Left lung (tissue), 10 donors: Measurements from ENCODE around the gene KLF3. TPM values are rescaled to one million over a fixed set of nuclear protein-coding genes. Genes with fewer than 3 reads are reported as not detected.

Source experiments
- ATAC-seq: fragments of 200-7000 bp; cut with Tn5 transposase; one replicate; pipeline ENCODE4 v1.9.1; 2020; ENCODE audit warnings: moderate library complexity
- DNase-seq, 4 donors: peaks; one replicate each; pipeline ENCODE4 v3.0.0-alpha.2; 2013 to 2020
- H3K27ac ChIP-seq, 2 donors: fragments of 200-600 bp; sonication (generic) in 1 of 2; one replicate each; pipeline versions ENCODE4 v1.5.0 to v1.8.0; 2020 to 2021
- H3K27me3 ChIP-seq, 2 donors: fragments of 200-600 bp; sonication (generic) in 1 of 2; one replicate each; pipeline versions ENCODE4 v1.5.0 to v1.8.0; 2020 to 2021
- H3K36me3 ChIP-seq, 2 donors: fragments of 200-600 bp; sonication (generic) in 1 of 2; one replicate each; pipeline versions ENCODE4 v1.5.0 to v1.8.0; 2020 to 2021
- H3K4me1 ChIP-seq, 2 donors: fragments of 200-600 bp; one replicate each; pipeline ENCODE4 v1.8.0; 2021
- H3K4me3 ChIP-seq, 2 donors: fragments of 200-600 bp; sonication (generic) in 1 of 2; one replicate each; pipeline versions ENCODE4 v1.5.0 to v1.8.0; 2020 to 2021; ENCODE audit warnings: mild to moderate bottlenecking in 1 of 2
- H3K9me3 ChIP-seq, 2 donors: fragments of 200-600 bp; sonication (generic) in 1 of 2; one replicate each; pipeline versions ENCODE4 v1.5.0 to v1.8.0; 2020 to 2021
- CTCF ChIP-seq, 2 donors: fragments of 200-600 bp; sonication (generic) in 1 of 2; IDR thresholded peaks; one replicate each; pipeline versions ENCODE4 v1.5.0 to v1.8.0; 2021; ENCODE audit warnings: antibody characterized with exemption in 2 of 2
- intact Hi-C, 2 donors: fragments of 100-400 bp; cut with DNase I; formaldehyde crosslinking; loops; one replicate each; pipeline versions ENCODE4 v1.11.2 to v1.14.2; 2022
- polyA plus RNA-seq, 6 donors: library from polyadenylated mRNA; unstranded; fragments of 120-200 nt; gene quantifications; one replicate each; pipeline ENCODE4 v1.2.1, GENCODE V29; 2013; ENCODE audit not compliant: insufficient read length in 6 of 6
- total RNA-seq, 2 donors: library from RNA; stranded (reverse); fragmentation: NEBNext Ultra II Directional; extraction: Animal tissue kit (Norgen Biotek cat#: 25700); gene quantifications; one replicate each; pipeline ENCODE4 v1.2.1, GENCODE V29; 2021
- donor health status: DM: no; HTN: yes; CAD: no.
- donor health status: DM: no; HTN: no; CAD: no.

The KLF3 gene
- total and polyA plus RNA-seq, 8 donors, result 43.2 to 59.8 (median 48.0) TPM

- H3K27me3 ChIP-seq, result no peaks in the 10 kb centered on the region
- no peak overlapping the region for H3K4me3 ChIP-seq
- no peak for TF ChIP-seq CTCF (IDR thresholded peaks at IDR 0.05)
- peaks cover 0 to 21% of the 10 kb centered on the region in 2 donors for H3K36me3 ChIP-seq
- intact Hi-C loops, result no loop called here
- no peak overlapping the region for H3K27ac ChIP-seq
- no peak for ATAC-seq
- DNase-seq, result no peak
- no peaks in the 10 kb centered on the region for H3K9me3 ChIP-seq
- H3K4me1 ChIP-seq, result peaks cover 43 to 84% of the 10 kb centered on the region in 2 donors
Observed at GRCh38 chr4:38676986-38677385, 13.0 kb downstream of the KLF3 start.

- intact Hi-C loops, result no loop called here
- H3K4me1 ChIP-seq, result peaks cover 38 to 82% of the 10 kb centered on the region in 2 donors
Observed at GRCh38 chr4:38677441-38677840, 13.4 kb downstream of the KLF3 start.

GRCh38 chr4:38678078-38678477 lies 14.1 kb downstream of the KLF3 start:
- ATAC-seq, result peak; percentile 8
- no peak overlapping the region for H3K27ac ChIP-seq
- intact Hi-C loops, result no loop called here
- H3K4me1 ChIP-seq, result peaks cover 32 to 82% of the 10 kb centered on the region in 2 donors
- no peak for DNase-seq
- peaks cover 0 to 32% of the 10 kb centered on the region in 2 donors for H3K36me3 ChIP-seq
- TF ChIP-seq CTCF (IDR thresholded peaks at IDR 0.05), result no peak
- H3K9me3 ChIP-seq, result no peaks in the 10 kb centered on the region
- no peaks in the 10 kb centered on the region for H3K27me3 ChIP-seq
- H3K4me3 ChIP-seq, result no peak overlapping the region

More at GRCh38 chr4:38677441-38677840, 13.4 kb downstream of the KLF3 start:
- no peaks in the 10 kb centered on the region for H3K27me3 ChIP-seq
- no peaks in the 10 kb centered on the region for H3K9me3 ChIP-seq
- ATAC-seq, result no peak
- H3K36me3 ChIP-seq, result peaks cover 0 to 26% of the 10 kb centered on the region in 2 donors
- no peak for TF ChIP-seq CTCF (IDR thresholded peaks at IDR 0.05)
- no peak overlapping the region for H3K27ac ChIP-seq
- H3K4me3 ChIP-seq, result no peak overlapping the region
- DNase-seq, result no peak

- DNase-seq, result no peak
- Histone ChIP-seq H3K9me3 (no peaks in the 10 kb centered on the region), H3K27me3 (no peaks in the 10 kb centered on the region), H3K4me3 (no peak overlapping the region), H3K27ac (no peak overlapping the region), H3K36me3 (peaks cover 0 to 46% of the 10 kb centered on the region in 2 donors), H3K4me1 (peaks cover 15 to 78% of the 10 kb centered on the region in 2 donors)
- no peak for TF ChIP-seq CTCF (IDR thresholded peaks at IDR 0.05)
- intact Hi-C loops, result no loop called here
- ATAC-seq, result no peak
Observed at GRCh38 chr4:38679921-38680320, 15.9 kb downstream of the KLF3 start.

GRCh38 chr4:38681281-38681991 lies 17.4 kb downstream of the KLF3 start:
- H3K36me3 ChIP-seq, result peaks cover 0 to 54% of the 10 kb centered on the region in 2 donors
- H3K27me3 ChIP-seq, result no peaks in the 10 kb centered on the region
- ATAC-seq, result peak; percentile 29
- no peaks in the 10 kb centered on the region for H3K9me3 ChIP-seq
- peaks cover 5 to 76% of the 10 kb centered on the region in 2 donors for H3K4me1 ChIP-seq
- H3K4me3 ChIP-seq, result no peak overlapping the region
- H3K27ac ChIP-seq, result no peak overlapping the region
- TF ChIP-seq CTCF (IDR thresholded peaks at IDR 0.05), result no peak
- intact Hi-C loops, result no loop called here
- peak in 1 of 4 donors; percentile 80 for DNase-seq
